HG02870 (cell line): Measurements from ENCODE around the gene PAK1IP1.
"Not testable (repeated sequence)": the region's sequence is repeated elsewhere in the genome, so short reads cannot be mapped to it uniquely, and the experiment has no call there.

Source experiments
- ATAC-seq: cut with Tn5 transposase; IDR thresholded peaks from one replicate; pipeline ENCODE4 v1.9.1; 2021; ENCODE audit warnings: mild to moderate bottlenecking, moderate library complexity; ENCODE audit not compliant: unreplicated experiment

The PAK1IP1 gene

GRCh38 chr6:10690651-10691445 is 3.9 kb upstream of the PAK1IP1 start:
- no peak for ATAC-seq

GRCh38 chr6:10692965-10693538 is 1.7 kb upstream of the PAK1IP1 start:
- no peak for ATAC-seq

DNA sequence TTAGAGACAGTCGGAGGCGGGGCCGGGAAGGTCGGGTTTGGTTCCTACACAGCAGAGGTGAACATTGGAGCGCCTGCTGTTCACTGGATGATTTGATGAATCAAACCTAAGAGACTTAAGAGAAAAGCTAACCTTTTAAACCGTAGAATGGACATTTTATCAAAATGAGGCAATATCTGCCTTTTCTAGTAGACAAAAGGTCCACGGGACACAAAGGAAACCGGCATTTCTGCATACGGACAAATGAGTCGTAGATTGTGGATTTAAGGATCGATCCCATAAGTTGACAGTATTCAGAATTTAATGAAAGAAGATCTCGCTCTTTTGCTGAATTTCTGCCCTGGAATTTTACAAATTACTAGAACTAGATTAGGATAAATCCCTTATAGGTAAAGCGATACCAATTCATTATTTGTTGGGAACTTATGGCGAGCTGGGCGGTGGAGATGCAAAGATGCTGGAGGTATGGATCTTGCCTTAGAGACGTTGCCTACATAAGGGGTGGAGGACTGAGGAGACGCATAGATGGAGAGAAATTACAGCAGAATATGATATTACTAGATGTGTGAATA is 400 bp downstream of the PAK1IP1 start:
- no peak for ATAC-seq

- ATAC-seq: no peak
Observed at GRCh38 chr6:10696655-10697054, 1.9 kb downstream of the PAK1IP1 start.

GRCh38 chr6:10713962-10714361 is 19.2 kb downstream of the PAK1IP1 start:
- no peak for ATAC-seq

- ATAC-seq: no peak
Observed at GRCh38 chr6:10719296-10719963, 24.7 kb downstream of the PAK1IP1 start.

DNA sequence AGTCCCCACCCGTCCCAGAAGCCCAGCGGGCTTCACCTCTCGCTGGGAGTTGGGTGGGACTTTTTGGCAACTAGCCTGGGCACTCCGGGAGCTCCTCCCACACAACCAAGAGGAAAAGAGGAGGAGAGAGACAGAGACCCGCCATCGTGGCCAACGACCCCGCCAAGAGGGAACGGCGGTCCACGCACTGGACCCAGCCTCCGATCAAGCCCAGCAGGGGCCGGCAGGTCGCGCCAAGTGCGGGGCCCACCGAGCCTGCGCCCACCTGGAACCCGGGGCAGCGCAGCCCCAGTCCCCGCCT is 25.1 kb downstream of the PAK1IP1 start:
- ATAC-seq: no peak

DNA sequence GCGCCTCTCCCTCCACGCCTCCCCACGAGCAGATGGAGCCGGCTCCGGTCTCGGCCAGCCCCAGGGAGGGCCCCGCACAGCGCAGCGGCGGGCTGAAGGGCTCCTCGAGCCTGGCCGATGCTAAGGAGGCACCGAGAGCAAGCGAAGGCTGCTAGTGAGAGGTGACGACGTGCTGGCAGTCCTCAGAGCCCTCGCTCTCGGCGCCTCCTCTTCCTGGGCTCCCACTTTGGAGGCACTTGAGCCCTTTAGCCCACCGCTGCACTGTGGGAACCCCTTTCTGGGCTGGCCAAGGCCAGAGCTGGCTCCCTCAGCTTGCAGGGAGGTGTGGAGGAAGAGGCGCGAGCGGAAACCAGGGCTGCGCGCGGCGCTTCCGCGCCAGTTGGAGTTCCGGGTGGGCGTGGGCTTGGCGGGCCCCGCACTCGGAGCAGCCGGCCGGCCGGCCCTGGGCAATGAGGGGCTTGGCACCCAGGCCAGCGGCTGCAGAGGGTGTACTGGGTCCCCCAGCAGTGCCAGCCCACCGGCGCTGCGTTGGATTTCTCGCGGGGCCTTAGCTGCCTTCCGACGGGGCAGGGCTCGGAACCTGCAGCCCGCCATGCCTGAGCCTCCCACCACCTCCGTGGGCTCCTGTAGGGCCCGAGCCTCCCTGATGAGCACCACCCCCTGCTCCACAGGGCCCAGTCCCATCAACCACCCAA is 25.6 kb downstream of the PAK1IP1 start:
- no peak for ATAC-seq

DNA sequence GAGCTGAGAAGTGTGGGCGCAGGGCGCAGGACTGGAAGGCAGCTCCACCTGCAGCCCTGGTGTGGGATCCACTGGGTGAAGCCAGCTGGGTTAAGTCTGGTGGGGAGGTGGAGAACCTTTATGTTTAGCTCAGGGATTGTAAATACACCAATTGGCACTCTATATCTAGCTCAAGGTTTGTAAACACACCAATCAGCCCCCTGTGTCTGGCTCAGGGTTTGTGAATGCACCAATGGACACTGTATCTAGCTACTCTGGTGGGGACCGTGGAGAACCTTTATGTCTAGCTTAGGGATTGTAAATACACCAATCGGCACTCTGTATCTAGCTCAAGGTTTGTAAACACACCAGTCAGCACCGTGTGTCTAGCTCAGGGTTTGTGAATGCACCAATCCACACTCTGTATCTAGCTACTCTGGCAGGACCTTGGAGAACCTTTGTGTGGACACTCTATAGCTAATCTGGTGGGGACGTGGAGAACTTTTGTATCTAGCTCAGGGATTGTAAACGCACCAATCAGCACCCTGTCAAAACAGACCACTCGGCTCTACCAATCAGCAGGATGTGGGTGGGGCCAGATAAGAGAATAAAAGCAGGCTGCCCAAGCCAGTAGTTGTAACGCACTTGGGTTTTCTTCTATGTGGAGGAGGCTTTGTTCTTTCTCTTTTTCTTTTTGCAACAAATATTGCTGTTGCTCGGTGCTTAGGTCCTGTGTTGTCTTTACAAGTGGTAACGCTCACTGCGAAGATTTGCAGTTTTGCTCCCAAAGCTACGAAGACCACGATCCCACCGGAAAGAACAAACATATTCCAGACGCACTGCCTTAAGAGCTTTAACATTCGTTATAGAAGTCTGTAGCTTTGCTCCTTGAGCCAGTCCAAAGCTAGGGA is 26.4 kb downstream of the PAK1IP1 start:
- ATAC-seq: not testable (repeated sequence)

GRCh38 chr6:10721850-10722569 is 27.2 kb downstream of the PAK1IP1 start:
- ATAC-seq: no peak

GRCh38 chr6:10722570-10722819 is 27.7 kb downstream of the PAK1IP1 start:
- no peak for ATAC-seq

GRCh38 chr6:10722820-10723566 is 28.2 kb downstream of the PAK1IP1 start, which contains the start of gene TMEM14C:
TSS of gene TMEM14C (plus strand) at chr6:10723070. CDS start at chr6:10724614, 1,544 bp downstream.
- ATAC-seq: peak; percentile 99

DNA sequence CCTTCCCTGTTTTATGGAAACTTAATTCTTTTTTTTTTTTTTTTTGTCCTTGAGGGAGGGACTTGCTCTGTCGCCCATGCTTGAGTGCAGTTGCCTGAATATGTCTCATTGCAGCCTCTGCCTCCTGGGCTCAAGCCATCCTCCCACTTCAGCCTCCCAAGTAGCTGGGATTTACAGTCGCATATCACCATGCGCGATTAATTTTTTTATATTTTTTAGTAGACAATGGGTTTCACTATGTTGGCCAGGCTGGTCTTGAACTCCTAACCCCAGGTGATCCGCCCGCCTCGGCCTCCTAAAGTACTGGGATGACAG is 28.8 kb downstream of the PAK1IP1 start:
- ATAC-seq: no peak

DNA sequence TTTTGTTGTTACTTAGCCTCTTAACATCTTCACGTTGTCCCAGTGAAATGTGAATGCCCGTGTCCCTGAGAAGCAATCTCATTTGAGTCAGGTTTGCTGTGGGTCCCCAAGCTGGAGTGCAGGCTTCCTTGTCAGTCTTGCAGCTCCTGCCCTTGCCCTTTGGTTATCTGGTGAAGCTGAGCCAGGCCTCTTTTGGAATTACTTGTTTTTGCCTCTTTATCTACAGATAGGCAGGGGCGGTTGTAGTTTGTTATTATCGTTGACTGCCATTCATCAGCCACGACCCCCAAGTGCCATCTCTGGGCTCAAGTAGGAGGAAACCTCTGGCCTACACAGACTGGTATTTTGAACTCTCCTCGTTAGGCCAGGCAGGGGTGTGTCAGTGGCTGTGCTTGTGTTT is 30.3 kb downstream of the PAK1IP1 start:
- ATAC-seq: no peak

DNA sequence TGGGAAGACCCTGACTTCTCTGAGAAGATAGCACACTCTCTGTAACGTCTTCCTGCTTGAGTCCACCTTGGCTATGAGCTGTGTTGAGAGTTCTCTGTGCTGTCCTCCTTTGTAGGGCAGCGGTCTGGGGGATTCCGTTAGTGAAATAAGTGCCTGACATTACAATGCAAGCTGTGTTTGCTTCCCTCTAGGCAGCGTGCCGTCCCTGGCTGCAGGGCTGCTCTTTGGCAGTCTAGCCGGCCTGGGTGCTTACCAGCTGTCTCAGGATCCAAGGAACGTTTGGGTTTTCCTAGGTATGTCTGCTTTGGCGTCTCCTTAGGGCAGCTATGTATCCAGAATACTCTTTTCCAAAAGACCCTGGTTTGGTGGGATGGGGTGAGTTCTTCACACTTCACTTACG is 30.9 kb downstream of the PAK1IP1 start:
- ATAC-seq: no peak

DNA sequence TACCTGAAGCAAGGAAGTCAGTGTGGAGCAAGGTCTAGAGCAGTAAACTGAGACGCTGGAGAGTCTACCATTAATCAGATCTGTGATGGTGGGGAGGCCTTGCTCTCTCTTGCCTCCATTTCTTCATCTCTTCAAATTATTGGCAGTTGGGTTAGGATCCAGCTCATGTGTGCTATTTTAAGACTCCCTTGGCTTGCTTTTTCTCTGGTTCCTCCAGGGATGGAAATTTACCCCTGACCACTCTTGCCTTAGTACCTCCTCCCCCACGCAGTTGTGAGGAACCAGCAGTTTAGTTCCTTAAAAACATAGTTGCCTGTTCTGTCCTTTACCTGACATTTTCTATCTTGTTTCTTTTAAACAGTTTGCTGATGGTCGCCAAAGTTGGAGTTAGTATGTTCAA is 35.5 kb downstream of the PAK1IP1 start:
- no peak for ATAC-seq

- no peak for ATAC-seq
Observed at GRCh38 chr6:10733151-10733715, 38.5 kb downstream of the PAK1IP1 start.

- no peak for ATAC-seq
Observed at GRCh38 chr6:10733863-10734262, 39.1 kb downstream of the PAK1IP1 start.

DNA sequence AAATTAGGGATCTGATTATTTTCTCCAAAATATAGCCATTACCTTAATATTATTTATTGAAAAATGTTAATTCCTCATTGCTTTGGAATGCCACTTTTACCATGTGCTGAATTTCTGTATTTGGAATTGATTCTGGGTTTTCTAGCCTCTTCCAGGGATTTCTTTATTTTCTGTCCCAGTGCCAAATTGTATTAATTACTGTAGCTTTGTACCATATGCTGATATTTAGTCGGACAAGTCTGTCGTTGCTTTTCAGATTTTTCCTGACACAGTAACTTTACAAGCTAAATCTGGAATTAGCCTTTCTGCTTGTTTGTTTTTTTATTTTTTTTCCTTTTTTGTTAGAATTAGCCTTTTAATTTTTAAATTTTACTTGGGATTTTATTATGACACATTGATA is 42.0 kb downstream of the PAK1IP1 start:
- no peak for ATAC-seq
